Measurements from ENCODE around the gene BRIX1.

GRCh38 chr5:34926318-34926888 lies 10.9 kb downstream of the BRIX1 start:
- TF ChIP-seq, protein P1, sequence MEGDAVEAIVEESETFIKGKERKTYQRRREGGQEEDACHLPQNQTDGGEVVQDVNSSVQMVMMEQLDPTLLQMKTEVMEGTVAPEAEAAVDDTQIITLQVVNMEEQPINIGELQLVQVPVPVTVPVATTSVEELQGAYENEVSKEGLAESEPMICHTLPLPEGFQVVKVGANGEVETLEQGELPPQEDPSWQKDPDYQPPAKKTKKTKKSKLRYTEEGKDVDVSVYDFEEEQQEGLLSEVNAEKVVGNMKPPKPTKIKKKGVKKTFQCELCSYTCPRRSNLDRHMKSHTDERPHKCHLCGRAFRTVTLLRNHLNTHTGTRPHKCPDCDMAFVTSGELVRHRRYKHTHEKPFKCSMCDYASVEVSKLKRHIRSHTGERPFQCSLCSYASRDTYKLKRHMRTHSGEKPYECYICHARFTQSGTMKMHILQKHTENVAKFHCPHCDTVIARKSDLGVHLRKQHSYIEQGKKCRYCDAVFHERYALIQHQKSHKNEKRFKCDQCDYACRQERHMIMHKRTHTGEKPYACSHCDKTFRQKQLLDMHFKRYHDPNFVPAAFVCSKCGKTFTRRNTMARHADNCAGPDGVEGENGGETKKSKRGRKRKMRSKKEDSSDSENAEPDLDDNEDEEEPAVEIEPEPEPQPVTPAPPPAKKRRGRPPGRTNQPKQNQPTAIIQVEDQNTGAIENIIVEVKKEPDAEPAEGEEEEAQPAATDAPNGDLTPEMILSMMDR (optimal IDR thresholded peaks at IDR 0.05 in 1 of 3, IDR thresholded peaks at IDR 0.05 in 1 of 3, conservative IDR thresholded peaks at IDR 0.05 in 1 of 3; ENCODE audit: extremely low read depth in 1 of 3, insufficient read depth in 2 of 3, low read length in 3 of 3) = no peak
- TF ChIP-seq EZH2 (IDR thresholded peaks at IDR 0.05; ENCODE audit: low read length) = no peak

Data from keratinocyte (primary cell).